Activated naive CD4-positive, alpha-beta T cell treated with Interleukin-2 at 50 U/mL for 16 hours (primary cell): ENCODE data around the gene BTBD19.
A peak's percentile ranks its signal among the peaks of the same experiment; 100 is the strongest.
"Not testable (repeated sequence)": the region's sequence is repeated elsewhere in the genome, so short reads cannot be mapped to it uniquely, and the experiment has no call there.

Source experiments
- DNase-seq: peaks from one replicate; pipeline ENCODE4 v3.0.0-alpha.2; 2020

The BTBD19 gene

GRCh38 chr1:44808063-44808937 is at the start of gene BTBD19:
Gene BTBD19 (plus strand): TSS chr1:44808523. CDS start chr1:44808821, 298 bp downstream.
- DNase-seq = peak; percentile 86

GRCh38 chr1:44759077-44759476 is 49.2 kb upstream of the BTBD19 start:
- no peak for DNase-seq

GRCh38 chr1:44760876-44761275 is 47.4 kb upstream of the BTBD19 start:
- no peak for DNase-seq

GRCh38 chr1:44766421-44766820 is 41.9 kb upstream of the BTBD19 start:
- DNase-seq = not testable (repeated sequence)

- peak; percentile 91 for DNase-seq
Observed at GRCh38 chr1:44775078-44775929, 33.0 kb upstream of the BTBD19 start, which contains the start of gene RPS8. Gene RPS8 (plus strand): TSS chr1:44775540. CDS start chr1:44775597, 57 bp downstream.

- peak; percentile 57 for DNase-seq
Observed at GRCh38 chr1:44775930-44776729, 32.2 kb upstream of the BTBD19 start.

GRCh38 chr1:44776730-44777068 is 31.6 kb upstream of the BTBD19 start:
- no peak for DNase-seq

GRCh38 chr1:44777547-44777946 is 30.8 kb upstream of the BTBD19 start:
- no peak for DNase-seq

- no peak for DNase-seq
Observed at GRCh38 chr1:44777969-44778635, 30.2 kb upstream of the BTBD19 start.

GRCh38 chr1:44778705-44779576 is 29.4 kb upstream of the BTBD19 start:
- no peak for DNase-seq

GRCh38 chr1:44780583-44781121 is 27.7 kb upstream of the BTBD19 start:
- DNase-seq = no peak

- no peak for DNase-seq
Observed at GRCh38 chr1:44783697-44784093, 24.6 kb upstream of the BTBD19 start.

- peak; percentile 34 for DNase-seq
Observed at GRCh38 chr1:44784094-44785028, 24.0 kb upstream of the BTBD19 start.

GRCh38 chr1:44785029-44785380 is 23.3 kb upstream of the BTBD19 start:
- DNase-seq = no peak

- DNase-seq = no peak
Observed at GRCh38 chr1:44785501-44786137, 22.7 kb upstream of the BTBD19 start.

GRCh38 chr1:44786138-44786840 is 22.0 kb upstream of the BTBD19 start:
- DNase-seq = peak; percentile 79

- no peak for DNase-seq
Observed at GRCh38 chr1:44786841-44787426, 21.4 kb upstream of the BTBD19 start.

- no peak for DNase-seq
Observed at GRCh38 chr1:44787506-44787905, 20.8 kb upstream of the BTBD19 start.
